Parathyroid adenoma (tissue), 2 donors: ENCODE data around the gene DUSP28.
A peak's percentile ranks its signal among the peaks of the same experiment; 100 is the strongest.

Source experiments
- H2AFZ ChIP-seq: fragments of 300-600 bp; sonication (generic); one replicate; pipeline ENCODE4 v1.7.0; 2017; ENCODE audit warnings: antibody characterized with exemption, mild to moderate bottlenecking
- H3K27ac ChIP-seq: fragments of 300-600 bp; sonication (generic); one replicate; pipeline ENCODE4 v1.7.0; 2017
- H3K27me3 ChIP-seq: fragments of 300-600 bp; sonication (generic); one replicate; pipeline ENCODE4 v1.7.0; 2017; ENCODE audit warnings: low read length; ENCODE audit not compliant: control insufficient read depth, insufficient read depth
- H3K36me3 ChIP-seq: fragments of 300-600 bp; sonication (generic); one replicate; pipeline ENCODE4 v1.7.0; 2017; ENCODE audit warnings: low read length; ENCODE audit not compliant: control insufficient read depth, insufficient read depth
- H3K4me1 ChIP-seq: fragments of 300-600 bp; sonication (generic); one replicate; pipeline ENCODE4 v1.7.0; 2017; ENCODE audit warnings: control low read depth
- H3K4me2 ChIP-seq: fragments of 300-600 bp; sonication (generic); one replicate; pipeline ENCODE4 v1.7.0; 2017; ENCODE audit warnings: low read length
- H3K4me3 ChIP-seq: fragments of 300-600 bp; sonication (generic); one replicate; pipeline ENCODE4 v1.7.0; 2017; ENCODE audit warnings: low read depth, low read length
- H3K79me2 ChIP-seq: fragments of 300-600 bp; sonication (generic); one replicate; pipeline ENCODE4 v1.7.0; 2017; ENCODE audit warnings: control low read depth
- H3K9ac ChIP-seq: fragments of 300-600 bp; sonication (generic); one replicate; pipeline ENCODE4 v1.7.0; 2017; ENCODE audit warnings: mild to moderate bottlenecking
- H3K9me3 ChIP-seq: fragments of 300-600 bp; sonication (generic); one replicate; pipeline ENCODE4 v1.7.0; 2017; ENCODE audit warnings: low read length; ENCODE audit not compliant: control insufficient read depth
- TF ChIP-seq, protein P1 (sequence below): fragments of 300-600 bp; sonication (generic); IDR thresholded peaks from one replicate; pipeline ENCODE4 v1.7.0; 2017; ENCODE audit warnings: antibody characterized with exemption, mild to moderate bottlenecking
- donor health status: primary hyperparathyroidism.

DUSP28 gene

GRCh38 chr2:240563951-240564560 is 3.9 kb downstream of the DUSP28 start:
- Histone ChIP-seq H3K27me3 (no peaks in the 10 kb centered on the region), H3K4me1 (peaks cover 32% of the 10 kb centered on the region), H3K27ac (no peak overlapping the region), H3K79me2 (peaks cover 2% of the 10 kb centered on the region), H3K4me3 (no peak overlapping the region), H3K36me3 (no peaks in the 10 kb centered on the region), H3K9me3 (no peaks in the 10 kb centered on the region), H2AFZ (no peak overlapping the region), H3K4me2 (no peak overlapping the region), H3K9ac (no peak overlapping the region)
- TF ChIP-seq, protein P1, sequence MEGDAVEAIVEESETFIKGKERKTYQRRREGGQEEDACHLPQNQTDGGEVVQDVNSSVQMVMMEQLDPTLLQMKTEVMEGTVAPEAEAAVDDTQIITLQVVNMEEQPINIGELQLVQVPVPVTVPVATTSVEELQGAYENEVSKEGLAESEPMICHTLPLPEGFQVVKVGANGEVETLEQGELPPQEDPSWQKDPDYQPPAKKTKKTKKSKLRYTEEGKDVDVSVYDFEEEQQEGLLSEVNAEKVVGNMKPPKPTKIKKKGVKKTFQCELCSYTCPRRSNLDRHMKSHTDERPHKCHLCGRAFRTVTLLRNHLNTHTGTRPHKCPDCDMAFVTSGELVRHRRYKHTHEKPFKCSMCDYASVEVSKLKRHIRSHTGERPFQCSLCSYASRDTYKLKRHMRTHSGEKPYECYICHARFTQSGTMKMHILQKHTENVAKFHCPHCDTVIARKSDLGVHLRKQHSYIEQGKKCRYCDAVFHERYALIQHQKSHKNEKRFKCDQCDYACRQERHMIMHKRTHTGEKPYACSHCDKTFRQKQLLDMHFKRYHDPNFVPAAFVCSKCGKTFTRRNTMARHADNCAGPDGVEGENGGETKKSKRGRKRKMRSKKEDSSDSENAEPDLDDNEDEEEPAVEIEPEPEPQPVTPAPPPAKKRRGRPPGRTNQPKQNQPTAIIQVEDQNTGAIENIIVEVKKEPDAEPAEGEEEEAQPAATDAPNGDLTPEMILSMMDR = no peak

- H3K4me2 ChIP-seq = no peak overlapping the region
- H2AFZ ChIP-seq = no peak overlapping the region
- H3K27me3 ChIP-seq = no peaks in the 10 kb centered on the region
- no peaks in the 10 kb centered on the region for H3K9me3 ChIP-seq
- H3K27ac ChIP-seq = no peak overlapping the region
- peaks cover 27% of the 10 kb centered on the region for H3K4me1 ChIP-seq
- H3K79me2 ChIP-seq = peaks cover 2% of the 10 kb centered on the region
- no peaks in the 10 kb centered on the region for H3K36me3 ChIP-seq
- H3K9ac ChIP-seq = no peak overlapping the region
- H3K4me3 ChIP-seq = no peak overlapping the region
- TF ChIP-seq, protein P1 = no peak
Observed at GRCh38 chr2:240564561-240565332, 4.6 kb downstream of the DUSP28 start.

GRCh38 chr2:240565333-240566202 is 5.4 kb downstream of the DUSP28 start:
- Histone ChIP-seq H3K4me2 (peak overlapping the region; percentile 81), H3K27me3 (no peaks in the 10 kb centered on the region), H3K27ac (peak overlapping the region; percentile 59), H3K79me2 (peaks cover 2% of the 10 kb centered on the region), H3K36me3 (no peaks in the 10 kb centered on the region), H3K9ac (no peak overlapping the region), H3K9me3 (no peaks in the 10 kb centered on the region), H2AFZ (peak overlapping the region; percentile 89), H3K4me1 (peaks cover 24% of the 10 kb centered on the region), H3K4me3 (peak overlapping the region; percentile 54)
- TF ChIP-seq, protein P1 = no peak

DNA sequence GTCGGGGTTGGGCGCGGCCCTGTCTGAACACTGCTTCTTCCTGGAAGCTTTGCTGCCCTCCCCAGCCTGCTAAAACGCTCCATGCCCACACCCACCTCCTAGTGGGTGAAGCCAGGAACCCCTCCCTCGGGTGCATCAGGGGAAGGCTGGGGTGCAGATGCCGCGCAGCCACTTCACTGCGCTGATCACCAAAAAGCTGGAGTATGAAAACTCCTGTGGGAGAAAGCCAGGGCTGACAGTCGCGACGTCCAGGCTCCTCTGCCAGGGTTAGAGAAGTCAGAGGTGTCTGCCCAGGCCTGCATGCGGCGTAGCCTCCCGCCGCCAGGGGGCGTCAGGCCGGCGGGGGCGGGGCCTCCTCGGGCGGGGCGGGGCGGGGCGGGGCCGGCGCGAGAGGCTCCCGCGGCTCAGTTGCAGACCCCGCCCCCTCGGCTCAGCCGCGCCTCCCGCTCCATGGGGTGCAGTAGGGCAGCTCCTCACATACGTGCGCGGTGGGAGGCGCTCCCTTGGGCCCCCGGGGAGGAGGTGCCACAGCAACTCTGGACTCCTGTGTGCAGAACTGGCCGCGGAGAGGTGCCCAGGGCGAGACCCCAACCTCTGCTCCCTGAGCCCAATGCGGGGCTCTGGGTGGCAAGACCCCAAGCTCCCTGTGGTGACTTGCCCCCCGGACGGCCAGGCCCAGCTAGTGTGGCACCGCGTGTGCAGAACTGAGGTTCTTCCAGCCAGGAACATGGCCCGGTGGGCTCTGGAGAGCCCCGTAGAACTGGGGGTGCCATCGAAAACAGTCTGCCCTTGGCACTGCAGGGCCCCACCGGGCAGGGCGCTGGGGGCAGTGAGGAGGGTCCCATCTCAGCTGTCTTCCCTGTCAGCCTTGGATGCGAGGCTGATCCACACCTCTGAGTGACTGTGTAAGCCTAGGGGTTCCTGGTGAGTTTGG is 6.3 kb downstream of the DUSP28 start:
- H3K27ac ChIP-seq = peak overlapping the region; percentile 65
- no peaks in the 10 kb centered on the region for H3K36me3 ChIP-seq
- H3K9ac ChIP-seq = no peak overlapping the region
- H3K27me3 ChIP-seq = no peaks in the 10 kb centered on the region
- H3K9me3 ChIP-seq = no peaks in the 10 kb centered on the region
- H3K4me3 ChIP-seq = peak overlapping the region; percentile 54
- peaks cover 2% of the 10 kb centered on the region for H3K79me2 ChIP-seq
- H3K4me1 ChIP-seq = peaks cover 24% of the 10 kb centered on the region
- TF ChIP-seq, protein P1 = peak; percentile 79
- H2AFZ ChIP-seq = peak overlapping the region; percentile 89
- H3K4me2 ChIP-seq = peak overlapping the region; percentile 94
